PC-3 (cell line): ENCODE results near the gene NAGPA. TPM values are rescaled to one million over a fixed set of nuclear protein-coding genes. Genes with fewer than 3 reads are reported as not detected.

Experiments
- ATAC-seq: fragments of 200-7000 bp; cut with Tn5 transposase; 2 replicates; pipeline ENCODE4 v1.9.1; 2020; ENCODE audit warnings: mild to moderate bottlenecking, moderate library complexity
- BruUV-seq: library from RNA; stranded (reverse); fragments of 400-500 nt; replicated peaks from 2 replicates; lab custom pipeline; 2021; lab: Mats Ljungman, UMichigan
- CTCF ChIA-PET: fragments of 300-600 bp; sonication (Branson Sonifier 250); formaldehyde crosslinking; loops from one replicate; lab custom pipeline; 2022; ENCODE audit warnings: antibody characterized with exemption; lab: Charles Lee
- POLR2A ChIA-PET: fragments of 300-600 bp; sonication (Branson Sonifier 250); formaldehyde crosslinking; loops from one replicate; lab custom pipeline; 2022; ENCODE audit warnings: antibody characterized with exemption; ENCODE audit not compliant: unreplicated experiment; lab: Charles Lee
- DNase-seq: peaks from one replicate; pipeline ENCODE4 v3.0.0-alpha.2; 2015
- H2AFZ ChIP-seq: fragments of 300-600 bp; sonication (generic); 2 replicates; pipeline ENCODE4 v1.6.0; 2016; ENCODE audit warnings: antibody characterized with exemption, low read length
- H3F3A ChIP-seq: fragments of 300-600 bp; sonication (generic); one replicate; pipeline ENCODE4 v1.6.0; 2017; ENCODE audit warnings: antibody characterized with exemption, low read length, control low read depth, mild to moderate bottlenecking; ENCODE audit not compliant: unreplicated experiment
- H3K27ac ChIP-seq: fragments of 300-600 bp; sonication (generic); 2 replicates; pipeline ENCODE4 v1.5.1; 2016; ENCODE audit warnings: mild to moderate bottlenecking, low read length
- H3K27me3 ChIP-seq: fragments of 300-600 bp; sonication (generic); 2 replicates; pipeline ENCODE4 v1.6.1; 2016; ENCODE audit warnings: low read length, mixed read lengths
- H3K36me3 ChIP-seq: fragments of 300-600 bp; sonication (generic); 2 replicates; pipeline ENCODE4 v1.6.1; 2016; ENCODE audit warnings: low read depth, mixed run types, low read length, mixed read lengths
- H3K4me1 ChIP-seq: fragments of 300-600 bp; sonication (generic); 2 replicates; pipeline ENCODE4 v1.5.1; 2016; ENCODE audit warnings: low read length; ENCODE audit not compliant: insufficient read depth
- H3K4me2 ChIP-seq: fragments of 300-600 bp; sonication (generic); 2 replicates; pipeline ENCODE4 v1.6.0; 2016; ENCODE audit warnings: low read length
- H3K4me3 ChIP-seq: fragments of 300-600 bp; sonication (generic); 2 replicates; pipeline ENCODE4 v1.5.1; 2016; ENCODE audit warnings: mild to moderate bottlenecking, low read length, mixed read lengths
- H3K79me2 ChIP-seq: fragments of 300-600 bp; sonication (generic); 2 replicates; pipeline ENCODE4 v1.6.1; 2017; ENCODE audit warnings: low read length, mixed read lengths
- H3K9ac ChIP-seq: fragments of 300-600 bp; sonication (generic); 2 replicates; pipeline ENCODE4 v1.6.0; 2016; ENCODE audit warnings: mild to moderate bottlenecking, low read length
- H3K9me2 ChIP-seq: fragments of 300-600 bp; sonication (generic); replicated peaks from 2 replicates; pipeline ENCODE4 v1.6.1; 2016; ENCODE audit warnings: mixed run types, low read length, mixed read lengths
- H3K9me3 ChIP-seq: fragments of 300-600 bp; sonication (generic); 2 replicates; pipeline ENCODE4 v1.6.1; 2016; ENCODE audit warnings: low read length, mixed read lengths
- H4K20me1 ChIP-seq: fragments of 300-600 bp; sonication (generic); 2 replicates; pipeline ENCODE4 v1.6.1; 2016; ENCODE audit warnings: low read length, mixed read lengths
- CTCF ChIP-seq: fragments of 300-600 bp; sonication (generic); conservative IDR thresholded peaks from 2 replicates; pipeline ENCODE4 v1.5.1; 2017; ENCODE audit warnings: antibody characterized with exemption, low read depth, mild to moderate bottlenecking, low read length
- EZH2 ChIP-seq: fragments of 300-600 bp; sonication (generic); IDR thresholded peaks from one replicate; pipeline ENCODE4 v1.6.1; 2017; ENCODE audit warnings: antibody characterized with exemption, mild to moderate bottlenecking, low read length; ENCODE audit not compliant: unreplicated experiment
- EZH2phosphoT487 ChIP-seq: fragments of 300-600 bp; sonication (generic); IDR thresholded peaks from 2 replicates; pipeline ENCODE4 v1.6.1; 2018; ENCODE audit warnings: mild to moderate bottlenecking, antibody characterized with exemption, low read length, borderline replicate concordance
- intact Hi-C: fragments of 100-400 bp; cut with micrococcal nuclease; formaldehyde crosslinking; loops from 2 replicates; pipeline ENCODE4 v1.9.0; 2023
- total RNA-seq: library from RNA; depleted of rRNA; stranded (reverse); fragments of >200 nt; gene quantifications from 2 replicates; pipeline ENCODE4 v1.2.3, GENCODE V29; 2014

NAGPA gene
- total RNA-seq, 1 experiment from 2014 or later: 26.2 TPM

GRCh38 chr16:5073279-5073629 lies 39.5 kb upstream of the NAGPA start:
- ATAC-seq (0 out of 2 replicates have a peak, but pooled peaks have one; percentile 18), DNase-seq (peak; percentile 15)
- Histone ChIP-seq H3K4me3 (0 out of 2 replicates have a peak overlapping the region, but pooled peaks have one; percentile 78), H4K20me1 (no peaks in the 10 kb centered on the region), H3F3A (no peaks in the 10 kb centered on the region), H3K27me3 (no peaks in the 10 kb centered on the region), H3K9ac (no peak overlapping the region), H3K79me2 (peaks cover 17% of the 10 kb centered on the region), H3K4me2 (peak overlapping the region; percentile 86; the same call in 1 of the 2 replicates), H3K4me1 (peaks cover 16% of the 10 kb centered on the region), H2AFZ (no peak overlapping the region), H3K9me3 (no peaks in the 10 kb centered on the region), H3K9me2 (no peaks in the 10 kb centered on the region), H3K27ac (no peak overlapping the region), H3K36me3 (no peaks in the 10 kb centered on the region)
- intact Hi-C loops: no loop called here
- no TSS peak for BruUV-seq
- ChIA-PET POLR2A (interaction anchor here (0.7 kb wide), 1 partner anchor 24 kb away, joined by 8 read pairs; the partner anchor contains the start of gene EEF2KMT), CTCF (no interaction called here)
- TF ChIP-seq CTCF (no peak), EZH2phosphoT487 (no peak), EZH2 (no peak)

GRCh38 chr16:5072334-5073278 lies 38.9 kb upstream of the NAGPA start:
- BruUV-seq: TSS peak; percentile 55
- no peaks in the 10 kb centered on the region for H3K9me3 ChIP-seq
- POLR2A ChIA-PET: interaction anchor here (0.6 kb wide), 1 partner anchor 12 kb away, joined by 10 read pairs; no protein-coding TSS in a partner anchor

More at GRCh38 chr16:5072334-5073278, 38.9 kb upstream of the NAGPA start:
- H3K79me2 ChIP-seq: peaks cover 17% of the 10 kb centered on the region
- CTCF ChIA-PET: no interaction called here
- no peaks in the 10 kb centered on the region for H3K36me3 ChIP-seq
- H4K20me1 ChIP-seq: no peaks in the 10 kb centered on the region
- no peaks in the 10 kb centered on the region for H3K27me3 ChIP-seq
- no peak; the same call in 1 of the 2 replicates for ATAC-seq
- H3K4me2 ChIP-seq: peak overlapping the region; percentile 86
- peak overlapping the region; percentile 81 for H3K9ac ChIP-seq
- H3K9me2 ChIP-seq: no peaks in the 10 kb centered on the region
- H3K27ac ChIP-seq: 0 out of 2 replicates have a peak overlapping the region, but pooled peaks have one; percentile 11
- peak overlapping the region; percentile 78 for H3K4me3 ChIP-seq
- H3K4me1 ChIP-seq: peaks cover 16% of the 10 kb centered on the region
- DNase-seq: no peak
- TF ChIP-seq EZH2 (no peak), EZH2phosphoT487 (no peak), CTCF (no peak)
- intact Hi-C loops: no loop called here
- H3F3A ChIP-seq: no peaks in the 10 kb centered on the region
- H2AFZ ChIP-seq: peak overlapping the region; percentile 95
